Measurements from ENCODE around the gene TBC1D24.

TBC1D24 gene

GRCh38 chr16:2450975-2451381 is 23.9 kb upstream of the TBC1D24 start:
- no peak for DNase-seq

DNA sequence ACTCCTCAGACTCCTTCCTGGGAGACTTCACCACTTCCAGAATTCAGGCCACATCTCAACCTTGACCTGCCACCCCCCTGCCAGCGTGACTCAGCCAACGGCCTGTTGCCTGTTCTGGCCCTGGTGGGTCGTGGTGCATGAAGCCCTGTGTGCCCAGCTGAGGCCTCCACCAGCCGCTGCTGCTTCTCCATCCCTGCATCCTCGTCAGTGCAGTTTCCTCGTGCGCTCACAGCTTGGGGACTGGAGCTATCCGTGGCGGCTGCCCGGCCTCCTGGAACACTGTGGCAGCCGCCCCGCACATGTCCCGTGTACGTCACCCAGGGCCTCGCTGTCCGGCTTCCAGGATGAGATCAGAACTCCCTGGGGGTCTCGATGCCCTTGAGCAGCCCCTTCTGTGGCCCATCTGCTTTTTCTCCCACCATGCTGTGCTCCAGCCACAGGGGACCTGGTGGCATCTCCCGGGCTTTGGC is 23.0 kb upstream of the TBC1D24 start:
- no peak for DNase-seq

DNA sequence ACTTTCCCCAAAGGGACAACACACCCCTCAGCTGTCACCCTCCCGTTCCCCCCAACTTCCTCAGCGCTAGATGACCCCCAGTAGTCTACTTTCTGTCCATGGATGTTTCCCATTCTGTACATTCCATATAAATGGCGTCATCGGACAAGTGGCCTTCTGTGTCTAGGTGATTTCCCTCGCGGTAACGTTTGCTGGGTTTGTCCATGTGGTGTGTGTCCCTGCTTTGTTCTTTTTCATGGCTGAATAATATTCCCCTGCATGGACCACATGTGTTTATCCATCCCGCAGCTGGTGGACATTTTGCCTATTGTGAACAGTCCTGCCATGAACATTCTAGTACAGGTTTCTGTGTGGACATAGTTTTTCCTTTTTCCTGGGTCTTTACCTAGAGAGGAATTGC is 22.3 kb upstream of the TBC1D24 start:
- no peak for DNase-seq

- no peak for DNase-seq
Observed at GRCh38 chr16:2455081-2455845, 19.7 kb upstream of the TBC1D24 start.

- no peak for DNase-seq
Observed at GRCh38 chr16:2456551-2457153, 18.3 kb upstream of the TBC1D24 start.

DNA sequence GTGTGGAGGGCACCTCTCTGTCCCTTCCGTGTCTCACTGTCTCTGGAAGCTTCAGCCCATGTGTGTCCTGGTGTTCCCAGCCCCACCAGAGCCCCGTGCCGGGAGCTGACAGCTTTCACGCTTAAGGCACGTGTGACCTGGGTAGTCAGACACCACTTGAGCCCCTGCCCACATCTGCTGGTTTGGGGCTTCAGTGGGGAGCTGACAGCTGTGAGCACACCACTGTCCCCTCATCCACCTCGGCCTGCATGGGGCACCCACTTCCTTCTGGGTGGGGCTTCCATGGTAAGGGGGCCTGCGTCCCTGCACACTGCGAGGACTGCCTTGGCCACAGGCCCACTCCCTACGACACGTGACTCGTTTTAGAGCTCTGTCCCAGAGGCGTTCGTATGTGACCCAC is 17.7 kb upstream of the TBC1D24 start:
- no peak for DNase-seq

DNA sequence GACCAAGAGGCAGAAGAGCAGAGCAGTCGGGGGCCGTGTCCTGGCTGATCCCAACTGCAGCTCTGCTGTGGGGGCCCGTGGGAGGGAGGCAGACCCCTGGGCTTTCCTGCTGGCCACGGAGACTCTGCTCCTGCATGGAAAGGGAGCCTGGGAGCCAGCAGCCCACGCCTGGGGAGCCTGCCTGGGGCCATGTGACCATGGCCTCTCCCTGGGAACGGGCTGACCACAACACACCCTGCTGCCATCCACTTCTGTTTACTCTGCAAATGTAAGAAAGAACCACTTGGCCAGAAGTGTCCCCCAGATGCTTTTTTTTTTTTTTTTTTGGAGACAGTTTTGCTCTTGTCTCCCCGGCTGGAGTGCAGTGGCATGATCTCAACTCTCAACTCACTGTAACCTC is 17.0 kb upstream of the TBC1D24 start:
- no peak for DNase-seq

DNA sequence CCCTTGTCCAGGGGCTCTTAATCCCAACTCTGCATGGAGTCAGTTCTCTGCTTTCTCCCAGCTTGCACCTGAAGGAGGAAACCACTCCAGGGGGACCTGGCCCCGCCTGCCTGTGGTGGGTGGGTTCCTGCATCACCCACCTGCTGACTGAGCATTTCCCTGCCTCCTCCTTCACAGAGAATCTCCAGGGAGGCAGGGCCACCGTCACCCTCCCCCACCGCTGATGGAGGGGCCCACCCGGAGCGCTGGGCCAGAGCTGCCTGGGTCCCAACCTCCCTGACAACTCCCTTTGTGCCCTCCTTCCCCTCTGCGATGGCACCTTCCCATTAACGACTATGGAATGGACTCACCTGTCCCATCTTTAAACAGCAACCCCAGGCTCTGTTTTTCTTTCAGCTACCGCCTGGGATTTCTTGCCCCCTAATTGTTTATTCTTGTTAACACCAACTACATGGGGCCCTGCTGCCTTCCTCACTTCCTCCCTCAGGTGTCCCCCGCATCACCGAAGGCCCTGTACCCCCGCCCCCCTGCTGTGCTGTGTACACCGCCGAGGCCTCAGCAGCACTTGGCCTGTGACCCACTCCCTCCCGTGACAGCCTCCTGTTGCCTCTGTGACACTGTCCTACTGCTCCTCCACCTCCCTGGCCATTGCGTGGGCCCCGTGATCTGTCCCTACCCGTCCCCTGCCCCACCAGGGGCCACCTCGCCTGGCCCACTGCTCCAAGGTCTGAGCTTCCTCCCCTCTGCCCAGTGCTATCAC is 15.9 kb upstream of the TBC1D24 start:
- DNase-seq: no peak

- peak; percentile 77 for DNase-seq
Observed at GRCh38 chr16:2459647-2460390, 15.1 kb upstream of the TBC1D24 start, which contains the start of gene TEDC2. TSS of gene TEDC2 (plus strand) at chr16:2460109. CDS start at chr16:2460145, 36 bp downstream.

DNA sequence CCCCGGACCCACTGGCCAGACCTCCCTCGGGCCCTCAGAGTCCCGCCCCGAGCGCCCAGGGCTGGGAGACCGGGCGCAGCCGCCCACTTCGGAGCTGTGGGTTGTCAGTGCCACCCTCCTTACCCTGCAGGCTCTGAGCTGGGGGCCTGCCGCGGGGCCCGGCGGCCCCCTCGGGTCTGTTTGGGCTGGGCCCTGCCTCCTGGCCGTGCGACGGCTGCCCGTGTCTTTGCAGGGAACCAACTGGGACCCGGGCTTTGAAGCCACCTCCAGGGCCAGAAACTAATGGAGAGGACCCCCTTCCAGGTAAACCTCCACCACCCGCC is 14.6 kb upstream of the TBC1D24 start:
- no peak for DNase-seq

GRCh38 chr16:2460916-2461315 is 14.0 kb upstream of the TBC1D24 start:
- DNase-seq: no peak

- DNase-seq: no peak
Observed at GRCh38 chr16:2462031-2462866, 12.7 kb upstream of the TBC1D24 start.

GRCh38 chr16:2464333-2464732 is 10.6 kb upstream of the TBC1D24 start:
- DNase-seq: no peak

GRCh38 chr16:2465653-2466415 is 9.1 kb upstream of the TBC1D24 start:
- DNase-seq: no peak

- no peak for DNase-seq
Observed at GRCh38 chr16:2466667-2467527, 8.0 kb upstream of the TBC1D24 start.

GRCh38 chr16:2467528-2468232 is 7.2 kb upstream of the TBC1D24 start:
- peak; percentile 36 for DNase-seq

DNA sequence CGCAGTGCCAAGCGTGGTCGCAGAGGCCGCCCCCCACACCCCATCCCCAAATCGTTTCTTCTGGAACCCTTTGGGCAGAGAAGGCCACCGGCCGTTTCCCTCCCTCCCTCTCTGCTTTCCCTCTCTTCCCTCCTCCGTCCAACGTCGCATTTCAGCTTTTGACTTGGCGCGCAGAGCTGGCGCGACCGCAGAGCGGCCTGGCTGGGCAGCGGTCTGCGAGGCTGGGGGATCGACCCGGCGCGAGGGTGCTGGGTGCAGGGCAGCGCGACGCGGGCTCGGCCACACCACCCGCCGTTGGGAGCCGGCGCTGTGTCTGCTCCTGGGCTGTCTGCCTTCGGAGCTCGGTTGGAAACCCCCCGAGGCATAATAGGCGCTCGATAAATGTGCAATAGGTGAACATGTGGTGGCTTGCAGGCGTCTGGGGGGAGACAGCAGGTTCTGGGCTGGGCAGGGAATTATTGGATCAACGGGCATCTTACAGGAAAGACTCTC is 6.6 kb upstream of the TBC1D24 start:
- DNase-seq: peak; percentile 66

GRCh38 chr16:2468725-2469398 is 6.1 kb upstream of the TBC1D24 start:
- DNase-seq: peak; percentile 90

All from NCI-H1436 treated with DMSO at 0.1 percent for 48 hours (cell line).